IMR-90 (cell line): Measurements from ENCODE around the gene ITPR2. TPM values are rescaled to one million over a fixed set of nuclear protein-coding genes. Genes with fewer than 3 reads are reported as not detected.

ENCODE experiments used
- ATAC-seq: fragments of 200-7000 bp; cut with Tn5 transposase; 2 replicates; pipeline ENCODE4 v1.9.1; 2020; ENCODE audit warnings: low read depth, mild to moderate bottlenecking, moderate library complexity
- BruUV-seq: library from RNA; stranded (reverse); fragments of 400-500 nt; replicated peaks from 2 replicates; lab custom pipeline; 2021; lab: Mats Ljungman, UMichigan
- CTCF ChIA-PET: fragments of 300-600 bp; formaldehyde crosslinking; extraction: SDS; loops from one replicate; lab custom pipeline; 2021; ENCODE audit warnings: antibody characterized with exemption; lab: Yijun Ruan, JAX
- POLR2A ChIA-PET: fragments of 300-600 bp; sonication (Branson Sonifier 250); formaldehyde crosslinking; loops from one replicate; lab custom pipeline; 2022; ENCODE audit warnings: antibody characterized with exemption; ENCODE audit not compliant: unreplicated experiment; lab: Charles Lee
- DNase-seq: peaks from one replicate; pipeline ENCODE4 v3.0.0; 2013
- H2AFZ ChIP-seq: replicated peaks from 2 replicates; pipeline ENCODE3; 2013; ENCODE audit warnings: low read length, mild to moderate bottlenecking; ENCODE audit not compliant: poor library complexity
- H2AK5ac ChIP-seq: 2 replicates; pipeline ENCODE4 v1.6.1; 2013; ENCODE audit warnings: low read depth, low read length, inconsistent platforms
- H2AK9ac ChIP-seq: replicated peaks from 2 replicates; pipeline ENCODE3; 2013; ENCODE audit warnings: mild to moderate bottlenecking, low read depth, low read length, moderate library complexity; ENCODE audit not compliant: poor library complexity
- H2BK120ac ChIP-seq: 2 replicates; pipeline ENCODE4 v1.6.1; 2013; ENCODE audit warnings: low read depth, low read length, inconsistent platforms
- H2BK15ac ChIP-seq: 3 replicates; pipeline ENCODE4 v1.6.1; 2013; ENCODE audit warnings: low read depth, low read length, inconsistent platforms
- H2BK20ac ChIP-seq: 2 replicates; pipeline ENCODE4 v1.6.1; 2013; ENCODE audit warnings: low read depth, mild to moderate bottlenecking, inconsistent platforms, low read length, moderate library complexity
- H2BK5ac ChIP-seq: 2 replicates; pipeline ENCODE4 v1.6.1; 2013; ENCODE audit warnings: mild to moderate bottlenecking, low read depth, low read length, inconsistent platforms; ENCODE audit not compliant: poor library complexity, severe bottlenecking
- H3K14ac ChIP-seq: replicated peaks from 2 replicates; pipeline ENCODE4 v1.6.1; 2013; ENCODE audit warnings: low read depth, low read length, inconsistent platforms
- H3K18ac ChIP-seq: 2 replicates; pipeline ENCODE4 v1.6.1; 2013; ENCODE audit warnings: low read depth, low read length, control low read depth
- H3K23ac ChIP-seq: 2 replicates; pipeline ENCODE4 v1.6.1; 2013; ENCODE audit warnings: low read depth, low read length, inconsistent platforms
- H3K27ac ChIP-seq: 2 replicates; pipeline ENCODE4 v1.5.1; 2013; ENCODE audit warnings: mild to moderate bottlenecking, control low read depth, low read length; ENCODE audit not compliant: insufficient read depth
- H3K27me3 ChIP-seq: 2 replicates; pipeline ENCODE4 v1.6.1; 2013; ENCODE audit warnings: low read length; ENCODE audit not compliant: control insufficient read depth, insufficient read depth
- H3K36me3 ChIP-seq: 2 replicates; pipeline ENCODE4 v1.6.1; 2013; ENCODE audit warnings: low read length, mixed read lengths; ENCODE audit not compliant: control insufficient read depth, insufficient read depth
- H3K4ac ChIP-seq: 2 replicates; pipeline ENCODE4 v1.6.1; 2013; ENCODE audit warnings: low read depth, low read length, inconsistent platforms
- H3K4me1 ChIP-seq: 2 replicates; pipeline ENCODE4 v1.6.1; 2013; ENCODE audit warnings: low read length, mixed read lengths; ENCODE audit not compliant: control insufficient read depth, insufficient read depth
- H3K4me2 ChIP-seq: 2 replicates; pipeline ENCODE4 v1.6.1; 2013; ENCODE audit warnings: low read depth, mild to moderate bottlenecking, control low read depth, low read length, moderate library complexity
- H3K4me3 ChIP-seq: 2 replicates; pipeline ENCODE4 v1.5.1; 2013; ENCODE audit warnings: low read depth, mild to moderate bottlenecking, control low read depth, low read length, moderate library complexity; ENCODE audit not compliant: insufficient read depth
- H3K56ac ChIP-seq: 2 replicates; pipeline ENCODE4 v1.6.1; 2013; ENCODE audit warnings: low read length, inconsistent platforms; ENCODE audit not compliant: insufficient read depth; ENCODE audit errors: extremely low read depth
- H3K79me1 ChIP-seq, 2 experiments: 2 replicates each; pipeline ENCODE4 v1.6.1; 2013; ENCODE audit warnings: low read length in 2 of 2, inconsistent platforms in 1 of 2, low read depth in 1 of 2
- H3K9ac ChIP-seq: 2 replicates; pipeline ENCODE4 v1.6.1; 2013; ENCODE audit warnings: low read depth, low read length, control low read depth
- H3K9me1 ChIP-seq: 2 replicates; pipeline ENCODE4 v1.6.1; 2013; ENCODE audit warnings: low read length, inconsistent platforms; ENCODE audit not compliant: insufficient read depth
- H3K9me3 ChIP-seq: 2 replicates; pipeline ENCODE4 v1.6.1; 2013; ENCODE audit warnings: low read length; ENCODE audit not compliant: control insufficient read depth, insufficient read depth
- H4K20me1 ChIP-seq: 2 replicates; pipeline ENCODE4 v1.6.1; 2013; ENCODE audit warnings: low read length, inconsistent platforms; ENCODE audit not compliant: insufficient read depth
- H4K5ac ChIP-seq: 2 replicates; pipeline ENCODE4 v1.6.1; 2013; ENCODE audit warnings: mild to moderate bottlenecking, low read depth, low read length, control low read depth
- H4K8ac ChIP-seq, 2 experiments: 2 replicates each; pipeline ENCODE4 v1.6.1; 2013; ENCODE audit warnings: low read depth in 2 of 2, low read length in 2 of 2, control low read depth in 1 of 2, inconsistent platforms in 1 of 2
- H4K91ac ChIP-seq: 2 replicates; pipeline ENCODE4 v1.6.1; 2013; ENCODE audit warnings: low read depth, low read length, inconsistent platforms; ENCODE audit not compliant: insufficient read depth
- BHLHE40 ChIP-seq: fragments of 150-350 bp; IDR thresholded peaks from 2 replicates; pipeline ENCODE4 v1.6.1; 2016; ENCODE audit warnings: mild to moderate bottlenecking, low read depth, low read length
- CEBPB ChIP-seq: IDR thresholded peaks from 2 replicates; pipeline ENCODE4 v1.6.1; 2012; ENCODE audit warnings: low read depth, low read length, improper control_type of control experiment
- CHD1 ChIP-seq: IDR thresholded peaks from 2 replicates; pipeline ENCODE4 v1.6.1; 2012; ENCODE audit warnings: low read depth, low read length, improper control_type of control experiment
- MAFK ChIP-seq: IDR thresholded peaks from 2 replicates; pipeline ENCODE4 v1.6.1; 2012; ENCODE audit warnings: low read depth, low read length, improper control_type of control experiment
- MAZ ChIP-seq: IDR thresholded peaks from 2 replicates; pipeline ENCODE4 v1.6.1; 2012; ENCODE audit warnings: low read depth, mild to moderate bottlenecking, low read length, improper control_type of control experiment, moderate library complexity, borderline replicate concordance
- MXI1 ChIP-seq: IDR thresholded peaks from 2 replicates; pipeline ENCODE4 v1.6.1; 2012; ENCODE audit warnings: low read depth, mild to moderate bottlenecking, low read length, moderate library complexity, borderline replicate concordance
- NFE2L2 ChIP-seq: fragments of 150-350 bp; IDR thresholded peaks from 2 replicates; pipeline ENCODE4 v1.6.1; 2016; ENCODE audit warnings: low read depth, mild to moderate bottlenecking, low read length
- RAD21 ChIP-seq: IDR thresholded peaks from 2 replicates; pipeline ENCODE4 v1.6.1; 2012; ENCODE audit warnings: low read length, improper control_type of control experiment
- RCOR1 ChIP-seq: IDR thresholded peaks from 2 replicates; pipeline ENCODE4 v1.6.1; 2012; ENCODE audit warnings: mild to moderate bottlenecking, low read length, improper control_type of control experiment; ENCODE audit not compliant: insufficient replicate concordance
- RFX5 ChIP-seq: IDR thresholded peaks from 2 replicates; pipeline ENCODE4 v1.8.0; 2012; ENCODE audit warnings: low read depth, mild to moderate bottlenecking, low read length, moderate library complexity
- SMC3 ChIP-seq: fragments of 150-350 bp; IDR thresholded peaks from 2 replicates; pipeline ENCODE4 v1.6.1; 2016; ENCODE audit warnings: low read depth, mild to moderate bottlenecking, antibody characterized with exemption, low read length, moderate library complexity
- WGBS, 2 experiments: methylation state at CpG; one replicate each; pipeline versions ENCODE4 v1.1.5 to v1.1.7; 2013; ENCODE audit warnings: missing lambda C conversion rate in 2 of 2; ENCODE audit not compliant: insufficient read length in 1 of 2; ENCODE audit errors: extremely low coverage in 2 of 2; 5-methylcytosine and 5-hydroxymethylcytosine counted together
- dilution Hi-C: fragments of 300-500 bp; cut with HindIII; formaldehyde crosslinking; loops from one replicate; pipeline ENCODE4 v1.14.3; 2018; ENCODE audit warnings: low sequenced_read_pairs; ENCODE audit not compliant: unreplicated experiment
- in situ Hi-C: fragments of 300-500 bp; cut with MboI; formaldehyde crosslinking; loops from 3 replicates; pipeline ENCODE4 v1.14.3; 2019; ENCODE audit warnings: low sequenced_read_pairs, inconsistent platforms, mixed read lengths
- intact Hi-C: fragments of 100-400 bp; cut with micrococcal nuclease; formaldehyde crosslinking; loops from 2 replicates; pipeline ENCODE4 v1.10.0; 2022
- polyA plus RNA-seq, 3 experiments: library from polyadenylated mRNA; depleted of rRNA; stranded (reverse); fragments of >200 nt; gene quantifications; 2 replicates each; pipeline ENCODE4 v1.2.3, GENCODE V29; 2012; ENCODE audit warnings: low replicate concordance in 1 of 3
- total RNA-seq: library from RNA; depleted of rRNA; stranded (reverse); fragments of >200 nt; gene quantifications from 2 replicates; pipeline ENCODE4 v1.2.3, GENCODE V29; 2012
- TF ChIP-seq, protein P1 (sequence below): fragments of 150-350 bp; IDR thresholded peaks from 2 replicates; pipeline ENCODE4 v1.6.1; 2017; ENCODE audit warnings: mild to moderate bottlenecking, antibody characterized with exemption, low read length, low read depth
- TF ChIP-seq, protein P2 (sequence below): fragments of 150-350 bp; IDR thresholded peaks from 2 replicates; pipeline ENCODE4 v1.6.1; 2016; ENCODE audit warnings: low read depth, mild to moderate bottlenecking, low read length, moderate library complexity, borderline replicate concordance

ITPR2 gene
- total and polyA plus RNA-seq, 2 of the 4 experiments (the other 2 are of a cell fraction): 1.2 to 9.0 TPM

DNA sequence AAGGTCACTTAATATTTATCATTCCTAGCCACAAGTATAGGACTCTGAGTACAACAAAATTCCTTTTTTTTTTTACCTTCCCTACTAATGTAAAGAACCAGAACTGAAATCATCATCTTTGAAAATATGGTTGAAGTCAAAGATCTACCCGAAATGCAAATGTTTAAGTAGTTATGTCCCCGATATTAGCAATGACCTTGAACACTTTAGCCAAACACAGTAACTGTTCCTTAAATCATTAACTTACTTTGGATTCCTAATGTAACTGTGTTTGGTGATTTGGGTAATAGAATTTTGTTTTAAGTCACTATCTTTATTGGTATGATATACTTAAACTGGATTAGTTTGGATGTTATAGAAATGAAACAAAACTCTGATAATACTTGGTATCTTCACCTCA lies 14.4 kb downstream of the ITPR2 start:
- WGBS, 2 experiments: no CpG with 5 or more reads among the region's 2 CpGs

More for the DNA sequence above, 14.4 kb downstream of the ITPR2 start:
- ATAC-seq (no peak), DNase-seq (no peak)
- Histone ChIP-seq H4K5ac (no peak overlapping the region), H2BK15ac (no peak overlapping the region), H3K9ac (no peak overlapping the region), H2AFZ (no peak overlapping the region), H4K20me1 (no peaks in the 10 kb centered on the region), H2BK120ac (no peak overlapping the region), H3K56ac (no peak overlapping the region), H3K79me1 (0 out of 4 replicates have a peak, but pooled peaks cover 0 to 3% of the 10 kb centered on the region in 2 experiments), H3K18ac (no peak overlapping the region), H3K36me3 (no peaks in the 10 kb centered on the region), H3K27ac (no peak overlapping the region), H3K4me3 (no peak overlapping the region), H3K9me3 (no peaks in the 10 kb centered on the region), H3K4me1 (no peaks in the 10 kb centered on the region; the same call in 1 of the 2 replicates), H3K23ac (no peak overlapping the region), H3K27me3 (no peaks in the 10 kb centered on the region), H2BK5ac (no peak overlapping the region), H4K8ac (no peak overlapping the region), H3K4me2 (no peak overlapping the region), H3K9me1 (peaks cover 4% of the 10 kb centered on the region; the same call in 1 of the 2 replicates), H3K4ac (no peak overlapping the region), H2AK5ac (no peak overlapping the region), H3K14ac (no peak overlapping the region), H2AK9ac (no peak overlapping the region), H2BK20ac (no peak overlapping the region), H4K91ac (no peak overlapping the region)
- dilution Hi-C loops (no loop called here), in situ Hi-C loops (no loop called here), intact Hi-C loops (no loop called here)
- ChIA-PET POLR2A (no interaction called here), CTCF (no interaction called here)
- BruUV-seq: no TSS peak
- TF ChIP-seq RAD21: no peak
- TF ChIP-seq, protein P1, sequence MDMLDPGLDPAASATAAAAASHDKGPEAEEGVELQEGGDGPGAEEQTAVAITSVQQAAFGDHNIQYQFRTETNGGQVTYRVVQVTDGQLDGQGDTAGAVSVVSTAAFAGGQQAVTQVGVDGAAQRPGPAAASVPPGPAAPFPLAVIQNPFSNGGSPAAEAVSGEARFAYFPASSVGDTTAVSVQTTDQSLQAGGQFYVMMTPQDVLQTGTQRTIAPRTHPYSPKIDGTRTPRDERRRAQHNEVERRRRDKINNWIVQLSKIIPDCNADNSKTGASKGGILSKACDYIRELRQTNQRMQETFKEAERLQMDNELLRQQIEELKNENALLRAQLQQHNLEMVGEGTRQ: no peak
- no peak for TF ChIP-seq MAFK
- no peak for TF ChIP-seq RFX5
- no peak for TF ChIP-seq SMC3
- TF ChIP-seq CEBPB: no peak
- TF ChIP-seq RCOR1: no peak
- TF ChIP-seq NFE2L2: no peak
- no peak for TF ChIP-seq CHD1
- no peak for TF ChIP-seq BHLHE40
- TF ChIP-seq MXI1: no peak
- TF ChIP-seq, protein P2, sequence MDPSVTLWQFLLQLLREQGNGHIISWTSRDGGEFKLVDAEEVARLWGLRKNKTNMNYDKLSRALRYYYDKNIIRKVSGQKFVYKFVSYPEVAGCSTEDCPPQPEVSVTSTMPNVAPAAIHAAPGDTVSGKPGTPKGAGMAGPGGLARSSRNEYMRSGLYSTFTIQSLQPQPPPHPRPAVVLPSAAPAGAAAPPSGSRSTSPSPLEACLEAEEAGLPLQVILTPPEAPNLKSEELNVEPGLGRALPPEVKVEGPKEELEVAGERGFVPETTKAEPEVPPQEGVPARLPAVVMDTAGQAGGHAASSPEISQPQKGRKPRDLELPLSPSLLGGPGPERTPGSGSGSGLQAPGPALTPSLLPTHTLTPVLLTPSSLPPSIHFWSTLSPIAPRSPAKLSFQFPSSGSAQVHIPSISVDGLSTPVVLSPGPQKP: no peak
- TF ChIP-seq MAZ: no peak
